Tibial nerve (tissue), 4 donors: ENCODE measurements around the gene GSPT1. TPM values are rescaled to one million over a fixed set of nuclear protein-coding genes. Genes with fewer than 3 reads are reported as not detected.
"Not testable (repeated sequence)": the region's sequence is repeated elsewhere in the genome, so short reads cannot be mapped to it uniquely, and the experiment has no call there.

Experiments used
- DNase-seq, 2 donors: peaks; one replicate each; pipeline ENCODE4 v3.0.0-alpha.2; 2019; ENCODE audit warnings: low spot score in 2 of 2
- H3K27ac ChIP-seq, 4 donors: fragments of 200-600 bp; sonication (generic) in 3 of 4; one replicate each; pipeline ENCODE4 v1.5.1; 2017 to 2019; ENCODE audit warnings: mild to moderate bottlenecking in 1 of 4
- H3K27me3 ChIP-seq, 2 donors: fragments of 200-600 bp; sonication (generic) in 1 of 2; one replicate each; pipeline versions ENCODE4 v1.5.1 to v1.6.0; 2017 to 2019
- H3K36me3 ChIP-seq, 3 donors: fragments of 200-600 bp; sonication (generic); one replicate each; pipeline ENCODE4 v1.5.1; 2018 to 2019
- H3K4me1 ChIP-seq, 4 donors: fragments of 200-600 bp; sonication (generic) in 3 of 4; one replicate each; pipeline ENCODE4 v1.5.1; 2017 to 2019
- H3K4me3 ChIP-seq, 4 donors: fragments of 200-600 bp; sonication (generic) in 3 of 4; one replicate each; pipeline ENCODE4 v1.5.1; 2017 to 2019; ENCODE audit warnings: mild to moderate bottlenecking in 1 of 4, moderate library complexity in 1 of 4
- H3K9me3 ChIP-seq, 4 donors: fragments of 200-600 bp; sonication (generic) in 3 of 4; one replicate each; pipeline ENCODE4 v1.5.1; 2017 to 2019
- EP300 ChIP-seq, 2 donors: sonication (generic); formaldehyde crosslinking; IDR thresholded peaks; one replicate each; pipeline ENCODE4 v1.6.1; 2017; ENCODE audit warnings: antibody characterized with exemption in 2 of 2, mild to moderate bottlenecking in 1 of 2
- POLR2A ChIP-seq, 2 donors: fragments of 450-650 bp; IDR thresholded peaks; one replicate each; pipeline ENCODE4 v1.6.1; 2017; ENCODE audit warnings: antibody characterized with exemption in 2 of 2, mild to moderate bottlenecking in 2 of 2, moderate library complexity in 2 of 2
- WGBS, 2 donors: methylation state at CpG; one replicate each; pipeline ENCODE4 v1.1.5; 2018; 5-methylcytosine and 5-hydroxymethylcytosine counted together
- total RNA-seq, 4 donors: library from RNA; depleted of rRNA; stranded (reverse); fragments of >200 nt; gene quantifications; one replicate each; pipeline ENCODE4 v1.1.0, GENCODE V29; 2016
- TF ChIP-seq, protein P1 (sequence below), 5 experiments: fragments of 200-600 bp in 3 of 5; fragments of 450-650 bp in 2 of 5; sonication (generic) in 3 of 5; IDR thresholded peaks; one replicate each; pipeline ENCODE4 v1.5.1; 2016 to 2019; ENCODE audit warnings: antibody characterized with exemption in 5 of 5, mild to moderate bottlenecking in 3 of 5, moderate library complexity in 2 of 5

GSPT1 gene
- 10 to 100 TPM; 43.2 to 49.8 (median 46.2) TPM for total RNA-seq

DNA sequence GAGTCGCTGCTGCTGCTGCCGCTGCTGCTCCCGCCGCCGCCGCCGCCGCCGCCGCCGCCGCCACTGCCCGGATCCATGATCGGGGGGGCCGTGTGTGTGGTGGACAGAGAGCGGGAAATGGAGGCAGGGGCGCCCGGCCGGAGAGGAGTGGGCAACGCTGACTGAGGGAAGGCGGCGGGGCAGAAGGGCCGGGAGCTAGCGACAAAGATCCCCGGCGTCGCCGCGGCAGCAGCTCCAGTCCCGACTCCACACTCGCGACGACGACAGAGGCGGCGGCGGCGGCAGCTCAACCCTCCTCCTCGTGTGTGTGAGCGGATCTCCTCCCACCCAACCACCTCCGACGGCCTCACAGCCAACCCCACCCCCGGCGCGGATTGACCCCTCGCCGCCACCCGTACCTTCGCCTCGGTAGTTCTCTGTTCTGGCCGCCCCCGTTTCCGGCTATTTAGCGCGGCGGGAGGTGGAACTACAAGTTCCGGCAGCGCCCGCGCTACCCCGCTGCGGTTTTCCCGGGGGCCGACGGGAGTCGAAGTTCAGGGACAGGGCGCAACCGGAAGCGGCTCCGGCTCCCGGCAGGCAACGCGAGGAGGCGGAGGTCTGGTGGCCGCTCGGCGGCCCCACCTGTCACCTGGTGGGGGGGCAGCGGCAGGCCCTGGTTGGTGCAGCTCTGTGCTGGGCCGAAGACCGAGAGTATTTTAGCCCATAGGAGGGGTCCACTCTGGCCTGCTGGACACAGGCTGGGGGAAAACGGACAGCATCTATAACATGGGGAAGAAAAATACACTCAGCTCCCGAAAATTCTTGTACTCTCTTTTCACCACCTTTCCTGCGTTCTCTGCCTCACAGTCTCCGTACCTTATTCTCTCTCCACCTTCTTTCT, at the start of gene GSPT1:
Gene GSPT1 (minus strand): TSS at position 313 of the 880 bp plus-strand sequence. CDS start 236 bp downstream, at position 77.
- Histone ChIP-seq H3K9me3 (no peaks in the 10 kb centered on the region), H3K4me1 (peaks cover 0 to 41% (median 16%) of the 10 kb centered on the region in 4 donors), H3K27ac (peak within 1 kb of the TSS; percentile 67 to 95 (median 93)), H3K4me3 (peak within 1 kb of the TSS; percentile 83 to 87 (median 86)), H3K27me3 (no peaks in the 10 kb centered on the region), H3K36me3 (no peaks in the 10 kb centered on the region)
- TF ChIP-seq POLR2A (IDR thresholded peaks at IDR 0.05): peak; percentile 30 to 83
- TF ChIP-seq, protein P1, sequence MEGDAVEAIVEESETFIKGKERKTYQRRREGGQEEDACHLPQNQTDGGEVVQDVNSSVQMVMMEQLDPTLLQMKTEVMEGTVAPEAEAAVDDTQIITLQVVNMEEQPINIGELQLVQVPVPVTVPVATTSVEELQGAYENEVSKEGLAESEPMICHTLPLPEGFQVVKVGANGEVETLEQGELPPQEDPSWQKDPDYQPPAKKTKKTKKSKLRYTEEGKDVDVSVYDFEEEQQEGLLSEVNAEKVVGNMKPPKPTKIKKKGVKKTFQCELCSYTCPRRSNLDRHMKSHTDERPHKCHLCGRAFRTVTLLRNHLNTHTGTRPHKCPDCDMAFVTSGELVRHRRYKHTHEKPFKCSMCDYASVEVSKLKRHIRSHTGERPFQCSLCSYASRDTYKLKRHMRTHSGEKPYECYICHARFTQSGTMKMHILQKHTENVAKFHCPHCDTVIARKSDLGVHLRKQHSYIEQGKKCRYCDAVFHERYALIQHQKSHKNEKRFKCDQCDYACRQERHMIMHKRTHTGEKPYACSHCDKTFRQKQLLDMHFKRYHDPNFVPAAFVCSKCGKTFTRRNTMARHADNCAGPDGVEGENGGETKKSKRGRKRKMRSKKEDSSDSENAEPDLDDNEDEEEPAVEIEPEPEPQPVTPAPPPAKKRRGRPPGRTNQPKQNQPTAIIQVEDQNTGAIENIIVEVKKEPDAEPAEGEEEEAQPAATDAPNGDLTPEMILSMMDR (IDR thresholded peaks at IDR 0.05): peak in 3 of 5 experiments; percentile 22 to 87 (median 83)
- TF ChIP-seq EP300 (IDR thresholded peaks at IDR 0.05): peak; percentile 97
- peak; percentile 98 for DNase-seq
- WGBS, 2 donors: 1% methylated on average over 31 to 61 of the region's 84 CpGs

DNA sequence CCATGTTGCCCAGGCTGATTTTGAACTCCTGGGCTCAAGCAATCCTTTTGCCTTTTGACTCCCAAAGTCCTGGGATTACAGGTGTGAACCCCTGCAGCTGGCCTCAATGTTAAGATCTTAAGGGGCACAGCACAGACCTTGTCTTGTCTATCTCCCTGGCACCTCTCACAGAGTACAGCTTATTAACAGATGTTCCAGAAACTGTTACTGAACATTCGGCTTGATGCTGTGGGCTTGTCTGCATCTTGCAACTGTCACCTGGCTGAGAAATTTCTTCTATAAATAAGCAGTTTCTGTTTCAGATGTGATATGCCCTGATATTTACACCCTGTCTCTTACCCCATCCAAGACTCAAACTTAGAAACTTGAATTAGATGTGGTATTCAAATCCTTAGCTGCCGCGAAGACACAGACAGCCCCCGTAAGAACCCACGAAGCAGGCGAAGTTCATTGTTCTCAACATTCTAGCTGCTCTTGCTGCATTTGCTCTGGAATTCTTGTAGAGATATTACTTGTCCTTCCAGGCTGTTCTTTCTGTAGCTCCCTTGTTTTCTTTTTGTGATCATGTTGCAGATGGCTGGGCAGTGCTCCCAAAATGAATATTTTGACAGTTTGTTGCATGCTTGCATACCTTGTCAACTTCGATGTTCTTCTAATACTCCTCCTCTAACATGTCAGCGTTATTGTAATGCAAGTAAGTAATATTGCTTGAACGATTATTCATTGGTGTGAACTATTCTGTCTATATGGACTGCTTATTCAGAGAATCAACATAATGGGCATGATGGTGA, 49.2 kb upstream of the GSPT1 start, which contains the start of gene TNFRSF17:
Gene TNFRSF17 (plus strand): TSS at position 450 of the 791 bp plus-strand sequence. CDS start 115 bp downstream, at position 565.
- Histone ChIP-seq H3K4me3 (no peak within 1 kb of the TSS), H3K36me3 (no peaks in the 10 kb centered on the region), H3K27ac (peak within 1 kb of the TSS in 1 of 4 donors; percentile 45), H3K9me3 (no peaks in the 10 kb centered on the region), H3K27me3 (no peaks in the 10 kb centered on the region), H3K4me1 (peaks cover 0 to 5% (median 0%) of the 10 kb centered on the region in 4 donors)
- TF ChIP-seq POLR2A (IDR thresholded peaks at IDR 0.05): no peak
- WGBS, 2 donors: 48 to 58% methylated on average over 9 of the region's 9 CpGs
- DNase-seq: no peak

DNA sequence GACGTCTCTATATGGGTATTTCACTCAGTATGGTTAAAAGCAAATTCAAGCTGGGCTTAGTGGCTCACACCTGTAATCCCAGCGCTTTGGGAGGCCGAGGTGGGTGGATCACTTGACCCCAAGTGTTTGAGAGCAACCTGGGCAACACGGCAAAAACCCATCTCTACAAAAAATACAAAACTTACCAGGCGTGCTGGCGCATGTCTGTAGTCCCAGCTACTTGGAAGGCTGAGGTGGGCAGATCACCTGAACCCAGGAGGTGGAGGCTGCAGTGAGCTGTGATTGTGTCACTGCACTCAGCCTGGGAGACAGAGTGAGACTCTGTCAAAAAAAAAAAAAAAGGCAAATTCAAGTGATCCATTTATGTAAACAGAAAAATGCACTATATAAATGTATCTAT, 48.0 kb upstream of the GSPT1 start:
- Histone ChIP-seq H3K27ac (no peak overlapping the region), H3K27me3 (no peaks in the 10 kb centered on the region), H3K4me1 (peaks cover 0 to 5% (median 0%) of the 10 kb centered on the region in 4 donors), H3K4me3 (no peak overlapping the region), H3K9me3 (no peaks in the 10 kb centered on the region), H3K36me3 (no peaks in the 10 kb centered on the region)
- no peak for DNase-seq
- TF ChIP-seq EP300 (IDR thresholded peaks at IDR 0.05): no peak
- TF ChIP-seq POLR2A (IDR thresholded peaks at IDR 0.05): no peak
- TF ChIP-seq, protein P1 (IDR thresholded peaks at IDR 0.05): no peak
- WGBS, 2 donors: 87 to 91% methylated on average over 6 of the region's 6 CpGs

DNA sequence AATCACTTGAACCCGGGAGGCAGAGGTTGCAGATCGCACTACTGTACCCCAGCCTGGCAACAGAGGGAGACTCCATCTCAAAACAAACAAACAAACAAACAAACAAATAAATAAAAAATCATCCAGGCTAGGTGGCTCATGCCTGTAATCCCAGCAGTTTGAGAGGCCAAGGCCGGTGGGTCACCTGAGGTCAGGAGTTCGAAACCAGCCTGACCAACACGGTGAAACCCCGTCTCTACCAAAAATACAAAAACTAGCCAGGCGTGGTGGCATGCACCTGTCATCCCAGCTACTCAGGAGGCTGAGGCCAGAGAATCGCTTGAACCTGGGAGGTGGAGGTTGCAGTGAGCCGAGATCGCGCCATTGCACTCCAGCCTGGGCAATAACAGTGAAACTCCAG, 47.2 kb upstream of the GSPT1 start:
- DNase-seq, H3K4me1 ChIP-seq, H3K27me3 ChIP-seq, H3K36me3 ChIP-seq, H3K27ac ChIP-seq, H3K4me3 ChIP-seq, H3K9me3 ChIP-seq: not testable (repeated sequence)
- 82 to 95% methylated on average over 11 of the region's 11 CpGs for WGBS, 2 donors

DNA sequence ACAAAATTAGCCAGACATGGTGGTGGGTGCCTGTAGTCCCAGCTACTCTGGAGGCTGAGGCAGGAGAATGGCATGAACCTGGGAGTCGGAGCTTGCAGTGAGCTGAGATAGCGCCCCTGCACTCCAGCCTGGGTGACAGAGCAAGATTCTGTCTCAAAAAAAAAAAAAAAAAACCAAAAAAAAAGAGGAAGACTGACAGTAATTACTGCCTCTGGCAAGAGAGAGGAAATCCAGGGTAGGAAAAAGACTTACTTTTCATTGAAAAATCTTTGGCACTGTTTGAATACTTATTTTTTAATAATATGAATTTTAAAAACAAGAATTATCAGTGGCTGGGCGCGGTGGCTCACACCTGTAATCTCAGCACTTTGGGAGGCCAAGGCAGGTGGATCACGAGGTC, 46.7 kb upstream of the GSPT1 start:
- DNase-seq, H3K36me3 ChIP-seq, H3K4me1 ChIP-seq, H3K27me3 ChIP-seq, H3K9me3 ChIP-seq, H3K4me3 ChIP-seq, H3K27ac ChIP-seq: not testable (repeated sequence)
- WGBS, 2 donors: 79 to 90% methylated on average over 5 of the region's 5 CpGs

DNA sequence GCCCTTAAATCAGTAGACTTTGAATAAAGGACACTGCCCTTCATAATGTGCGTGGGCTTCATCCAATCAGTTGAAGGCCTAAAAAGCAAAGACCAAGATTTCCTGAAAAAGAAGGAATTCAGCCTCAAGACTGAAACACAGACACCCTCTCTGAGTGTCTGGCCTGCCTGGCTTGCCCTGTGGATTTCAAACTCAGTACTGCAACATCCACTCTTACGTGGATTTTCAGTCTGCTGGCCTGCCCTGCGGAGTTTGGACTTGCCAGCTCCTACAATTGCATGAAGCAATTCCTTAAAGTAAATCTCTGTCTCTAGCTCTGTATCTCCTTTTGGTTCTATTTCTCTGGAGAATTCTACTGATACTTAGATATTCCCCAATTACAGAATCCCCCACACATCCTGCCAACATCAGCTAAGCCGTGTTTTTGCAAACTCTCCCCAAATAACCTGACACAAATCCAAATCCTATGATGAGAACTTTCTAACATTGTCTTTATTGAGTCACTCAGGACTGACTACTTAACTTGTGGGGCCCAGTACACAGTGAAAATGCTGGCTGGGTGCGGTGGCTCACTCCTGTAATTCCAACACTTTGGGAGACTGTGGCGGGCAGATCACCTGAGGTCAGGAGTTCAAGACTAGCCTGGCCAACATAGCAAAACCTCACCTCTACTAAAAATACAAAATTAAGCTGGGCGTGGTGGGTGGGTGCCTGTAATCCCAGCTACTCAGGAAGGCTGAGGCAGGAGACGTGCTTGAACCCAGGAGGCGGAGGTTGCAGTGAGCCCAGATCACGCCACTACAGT, 42.0 kb upstream of the GSPT1 start:
- 81 to 86% methylated on average over 10 of the region's 10 CpGs for WGBS, 2 donors
- Histone ChIP-seq H3K9me3 (no peaks in the 10 kb centered on the region), H3K27me3 (no peaks in the 10 kb centered on the region), H3K27ac (no peak overlapping the region), H3K4me3 (no peak overlapping the region), H3K36me3 (no peaks in the 10 kb centered on the region), H3K4me1 (no peaks in the 10 kb centered on the region)
- TF ChIP-seq POLR2A (IDR thresholded peaks at IDR 0.05) (no peak), EP300 (IDR thresholded peaks at IDR 0.05) (no peak)
- TF ChIP-seq, protein P1 (IDR thresholded peaks at IDR 0.05): no peak
- no peak for DNase-seq
